A549 (cell line): ENCODE measurements around the gene KCNA2.

ENCODE experiments used
- CEBPB ChIP-seq, 2 experiments: fragments of >200 bp in 1 of 2; sonication (Bioruptor Twin) in 1 of 2; formaldehyde crosslinking in 1 of 2; IDR thresholded peaks; 2 replicates each; pipeline ENCODE4 v1.6.1; 2012 to 2016
- CTCF ChIP-seq: fragments of >200 bp; sonication (Bioruptor Twin); formaldehyde crosslinking; IDR thresholded peaks from 3 replicates; pipeline ENCODE4 v1.5.1; 2016
- EHMT2 ChIP-seq: fragments of 200-600 bp; sonication (generic); IDR thresholded peaks from 2 replicates; pipeline ENCODE4 v1.6.1; 2016; ENCODE audit warnings: antibody characterized with exemption, low read depth, mild to moderate bottlenecking, moderate library complexity
- FOSB ChIP-seq: fragments of 250-450 bp; sonication (Bioruptor Pico); IDR thresholded peaks from 2 replicates; pipeline ENCODE4 v1.5.0; 2020; ENCODE audit warnings: mild to moderate bottlenecking, moderate library complexity
- KDM1A ChIP-seq: fragments of 200-600 bp; sonication (generic); IDR thresholded peaks from 2 replicates; pipeline ENCODE4 v1.6.1; 2016; ENCODE audit warnings: low read depth, mild to moderate bottlenecking
- MYC ChIP-seq: IDR thresholded peaks from 2 replicates; pipeline ENCODE4 v1.6.1; 2012; ENCODE audit warnings: mild to moderate bottlenecking, inconsistent platforms, low read length, improper control_type of control experiment, borderline replicate concordance
- NFE2L2 ChIP-seq: fragments of 150-350 bp; conservative IDR thresholded peaks from 2 replicates; pipeline ENCODE4 v1.6.1; 2014; ENCODE audit warnings: low read length
- NPAS2 ChIP-seq: fragments of 250-450 bp; sonication (Bioruptor Pico); IDR thresholded peaks from 2 replicates; pipeline ENCODE4 v1.8.0; 2022; ENCODE audit warnings: mild to moderate bottlenecking, moderate library complexity, borderline replicate concordance
- PBX3 ChIP-seq: IDR thresholded peaks from 2 replicates; pipeline ENCODE4 v1.6.1; 2012
- POLR2A ChIP-seq: IDR thresholded peaks from 2 replicates; pipeline ENCODE4 v1.6.1; 2012; ENCODE audit warnings: mild to moderate bottlenecking, low read length
- RCOR1 ChIP-seq: fragments of 150-350 bp; IDR thresholded peaks from 2 replicates; pipeline ENCODE4 v1.6.1; 2014; ENCODE audit warnings: antibody characterized with exemption, low read length, low read depth
- RFX5 ChIP-seq: fragments of 450-650 bp; IDR thresholded peaks from 2 replicates; pipeline ENCODE4 v1.7.1; 2014; ENCODE audit warnings: antibody characterized with exemption, mild to moderate bottlenecking, moderate library complexity
- USF2 ChIP-seq: fragments of 450-650 bp; IDR thresholded peaks from 2 replicates; pipeline ENCODE4 v1.6.1; 2014; ENCODE audit warnings: antibody characterized with exemption
- ZFP36 ChIP-seq: fragments of 450-650 bp; IDR thresholded peaks from 2 replicates; pipeline ENCODE4 v1.6.1; 2014; ENCODE audit warnings: borderline replicate concordance; ENCODE audit not compliant: partially characterized antibody

GRCh38 chr1:110565565-110565964 is 40.6 kb downstream of the KCNA2 start:
- TF ChIP-seq CEBPB (IDR thresholded peaks at IDR 0.05) (no peak), EHMT2 (no peak), RCOR1 (no peak), POLR2A (no peak), CTCF (no peak), USF2 (no peak), FOSB (CRISPR knock-in tag) (no peak), NFE2L2 (no peak), NPAS2 (CRISPR knock-in tag) (no peak), ZFP36 (no peak), MYC (no peak), RFX5 (no peak), KDM1A (no peak), PBX3 (no peak)
